T-cell (primary cell): ENCODE data around the gene KRTAP23-1. TPM values are rescaled to one million over a fixed set of nuclear protein-coding genes. Genes with fewer than 3 reads are reported as not detected.

Source experiments
- ATAC-seq, 4 experiments: fragments of 200-7000 bp in 3 of 4; fragments of 150-1000 bp in 1 of 4; cut with Tn5 transposase; replicated peaks in 1 of 4; 1 replicate in 3 of 4; 2 replicates in 1 of 4; pipeline ENCODE4 v1.10.0; 2021; ENCODE audit warnings: moderate library complexity in 3 of 4, mild to moderate bottlenecking in 2 of 4, moderate number of reproducible peaks in 1 of 4
- CTCF ChIA-PET, 2 donors: fragments of 300-600 bp; sonication (Branson Sonifier 250); formaldehyde crosslinking; loops; one replicate each; lab custom pipeline; 2022; ENCODE audit warnings: antibody characterized with exemption in 2 of 2; lab: Charles Lee
- POLR2A ChIA-PET, 2 donors: fragments of 300-600 bp; sonication (Branson Sonifier 250); formaldehyde crosslinking; loops; one replicate each; lab custom pipeline; 2022; ENCODE audit warnings: antibody characterized with exemption in 2 of 2; lab: Charles Lee
- DNase-seq, 35 experiments: peaks; one replicate each; pipeline versions ENCODE4 v3.0.0 to v3.0.0-alpha.2; 2013 to 2023
- H3K27ac ChIP-seq: one replicate; pipeline ENCODE4 v1.5.1; 2013; ENCODE audit warnings: low read length
- H3K27me3 ChIP-seq, 2 experiments: replicated peaks in 1 of 2; 1 replicate in 1 of 2; 2 replicates in 1 of 2; pipeline versions ENCODE4 v1.6.1 to v1.7.0; 2013; ENCODE audit warnings: low read length in 1 of 2, mixed read lengths in 1 of 2; ENCODE audit not compliant: control insufficient read depth in 2 of 2, insufficient read depth in 2 of 2; ENCODE audit errors: extremely low read depth in 1 of 2
- H3K36me3 ChIP-seq, 2 donors: 1 replicate in 1 of 2; 2 replicates in 1 of 2; pipeline versions ENCODE4 v1.6.1 to v1.7.0; 2013; ENCODE audit warnings: low read length in 1 of 2; ENCODE audit not compliant: control insufficient read depth in 2 of 2, insufficient read depth in 1 of 2; ENCODE audit errors: extremely low read depth in 1 of 2
- H3K4me1 ChIP-seq, 2 experiments: 1 replicate in 1 of 2; 2 replicates in 1 of 2; pipeline versions ENCODE4 v1.6.1 to v1.7.0; 2013; ENCODE audit warnings: low read length in 2 of 2, mixed read lengths in 1 of 2; ENCODE audit not compliant: insufficient read depth in 2 of 2, control insufficient read depth in 1 of 2; ENCODE audit errors: extremely low read depth in 1 of 2
- H3K4me3 ChIP-seq, 2 donors: 1 replicate in 1 of 2; 2 replicates in 1 of 2; pipeline versions ENCODE4 v1.5.1 to v1.7.0; 2013; ENCODE audit warnings: mild to moderate bottlenecking in 2 of 2, low read length in 1 of 2, moderate library complexity in 1 of 2; ENCODE audit not compliant: control insufficient read depth in 1 of 2; ENCODE audit errors: extremely low read depth in 1 of 2
- H3K9me3 ChIP-seq: 2 replicates; pipeline ENCODE4 v1.7.0; 2013
- H3K27ac Mint-ChIP-seq, 2 donors: one replicate each; pipeline ENCODE4 v1.8.0; 2020 to 2021; ENCODE audit warnings: mild to moderate bottlenecking in 2 of 2, mixed read lengths in 2 of 2
- H3K27me3 Mint-ChIP-seq, 2 donors: one replicate each; pipeline ENCODE4 v1.8.0; 2021 to 2022; ENCODE audit warnings: mixed read lengths in 2 of 2
- H3K36me3 Mint-ChIP-seq: one replicate; pipeline ENCODE4 v1.8.0; 2021; ENCODE audit warnings: mixed read lengths
- H3K4me1 Mint-ChIP-seq, 3 donors: one replicate each; pipeline ENCODE4 v1.8.0; 2020 to 2022; ENCODE audit warnings: mixed read lengths in 3 of 3, mild to moderate bottlenecking in 1 of 3
- H3K4me3 Mint-ChIP-seq, 3 donors: one replicate each; pipeline ENCODE4 v1.8.0; 2020 to 2022; ENCODE audit warnings: mild to moderate bottlenecking in 3 of 3, mixed read lengths in 3 of 3, moderate library complexity in 3 of 3
- H3K9me3 Mint-ChIP-seq, 3 donors: one replicate each; pipeline ENCODE4 v1.8.0; 2020 to 2022; ENCODE audit warnings: mixed read lengths in 3 of 3
- WGBS: methylation state at CpG from one replicate; pipeline ENCODE4 v1.1.5; 2013; ENCODE audit warnings: missing lambda C conversion rate; ENCODE audit not compliant: insufficient coverage; 5-methylcytosine and 5-hydroxymethylcytosine counted together
- total RNA-seq, 35 experiments: library from RNA in 6 of 35; stranded (reverse) in 6 of 35; fragments of 120-200 nt in 1 of 35; gene quantifications; one replicate each; pipeline versions ENCODE4 v1.2.1 to v1.2.4 and lab custom pipeline; 2013 to 2026

Gene KRTAP23-1
- total RNA-seq, 5 donors from 2014 or later (not counting 1 experiment from before 2014, with no cell fraction given) = not detected

- H3K4me1 Mint-ChIP-seq = no peaks in the 10 kb centered on the region
- no peak for ATAC-seq
- POLR2A ChIA-PET = no interaction called here
These were observed 6.1 kb upstream of the KRTAP23-1 start for GRCh38 chr21:30354308-30355005.

GRCh38 chr21:30351534-30351933 is 3.1 kb upstream of the KRTAP23-1 start:
- WGBS = no CpG with 5 or more reads among the region's 1 CpG
- Mint-ChIP-seq H3K9me3 (no peaks in the 10 kb centered on the region), H3K4me3 (no peak overlapping the region)

More at GRCh38 chr21:30354308-30355005, 6.1 kb upstream of the KRTAP23-1 start:
- Mint-ChIP-seq H3K27ac (no peak overlapping the region), H3K36me3 (no peaks in the 10 kb centered on the region), H3K9me3 (no peaks in the 10 kb centered on the region), H3K4me3 (no peak overlapping the region), H3K27me3 (peaks cover 2 to 24% of the 10 kb centered on the region in 2 donors)
- no CpG with 5 or more reads among the region's 1 CpG for WGBS
- H3K4me1 ChIP-seq = no peaks in the 10 kb centered on the region
- H3K27ac ChIP-seq = no peak overlapping the region
- H3K4me3 ChIP-seq = no peak overlapping the region
- H3K9me3 ChIP-seq = no peaks in the 10 kb centered on the region
- H3K27me3 ChIP-seq = no peaks in the 10 kb centered on the region
- CTCF ChIA-PET = no interaction called here
- no peak for DNase-seq
- no peaks in the 10 kb centered on the region for H3K36me3 ChIP-seq

GRCh38 chr21:30349572-30349971 is 1.2 kb upstream of the KRTAP23-1 start:
- H3K4me1 Mint-ChIP-seq = no peaks in the 10 kb centered on the region
- no peak overlapping the region for H3K27ac ChIP-seq
- H3K36me3 Mint-ChIP-seq = no peaks in the 10 kb centered on the region
- peaks cover 0 to 7% of the 10 kb centered on the region in 2 donors for H3K27me3 Mint-ChIP-seq
- H3K9me3 ChIP-seq = no peaks in the 10 kb centered on the region
- H3K4me3 Mint-ChIP-seq = no peak overlapping the region
- H3K4me1 ChIP-seq = no peaks in the 10 kb centered on the region
- no CpG with 5 or more reads among the region's 3 CpGs for WGBS
- no peak for DNase-seq
- H3K9me3 Mint-ChIP-seq = no peaks in the 10 kb centered on the region
- ATAC-seq = no peak
- ChIA-PET POLR2A (no interaction called here), CTCF (no interaction called here)
- no peak overlapping the region for H3K4me3 ChIP-seq
- no peaks in the 10 kb centered on the region for H3K27me3 ChIP-seq
- H3K27ac Mint-ChIP-seq = no peak overlapping the region
- no peaks in the 10 kb centered on the region for H3K36me3 ChIP-seq

More at GRCh38 chr21:30351534-30351933, 3.1 kb upstream of the KRTAP23-1 start:
- no peaks in the 10 kb centered on the region for H3K4me1 Mint-ChIP-seq
- H3K36me3 Mint-ChIP-seq = no peaks in the 10 kb centered on the region
- CTCF ChIA-PET = no interaction called here
- H3K27me3 Mint-ChIP-seq = peaks cover 2 to 17% of the 10 kb centered on the region in 2 donors
- POLR2A ChIA-PET = no interaction called here
- H3K4me1 ChIP-seq = no peaks in the 10 kb centered on the region
- no peaks in the 10 kb centered on the region for H3K27me3 ChIP-seq
- ATAC-seq (no peak), DNase-seq (no peak)
- H3K36me3 ChIP-seq = no peaks in the 10 kb centered on the region
- no peak overlapping the region for H3K27ac Mint-ChIP-seq
- no peak overlapping the region for H3K27ac ChIP-seq
- no peaks in the 10 kb centered on the region for H3K9me3 ChIP-seq
- H3K4me3 ChIP-seq = no peak overlapping the region

GRCh38 chr21:30345014-30345413 is 3.4 kb downstream of the KRTAP23-1 start:
- no peak for DNase-seq
- Mint-ChIP-seq H3K27ac (no peak overlapping the region), H3K4me1 (no peaks in the 10 kb centered on the region), H3K9me3 (no peaks in the 10 kb centered on the region), H3K4me3 (no peak overlapping the region), H3K36me3 (no peaks in the 10 kb centered on the region), H3K27me3 (peaks cover 0 to 3% of the 10 kb centered on the region in 2 donors)
- Histone ChIP-seq H3K9me3 (no peaks in the 10 kb centered on the region), H3K4me1 (no peaks in the 10 kb centered on the region), H3K36me3 (no peaks in the 10 kb centered on the region), H3K4me3 (no peak overlapping the region), H3K27me3 (no peaks in the 10 kb centered on the region), H3K27ac (no peak overlapping the region)
- CTCF ChIA-PET = interaction anchor here in 1 of 2 donors (0.9 kb wide), 1 partner anchor 19 kb away, joined by 4 read pairs; no protein-coding TSS in a partner anchor
- POLR2A ChIA-PET = no interaction called here
- ATAC-seq = no peak
- WGBS = no CpG with 5 or more reads among the region's 2 CpGs

- ATAC-seq = no peak
- H3K9me3 Mint-ChIP-seq = no peaks in the 10 kb centered on the region
- POLR2A ChIA-PET = no interaction called here
- no peak overlapping the region for H3K27ac Mint-ChIP-seq
- CTCF ChIA-PET = interaction anchor here in 1 of 2 donors (0.7 kb wide), 2 partner anchors 212 to 911 kb away, joined by 3 to 5 read pairs; no protein-coding TSS in a partner anchor
- WGBS = no CpG with 5 or more reads among the region's 2 CpGs
- peaks cover 0 to 3% of the 10 kb centered on the region in 2 donors for H3K27me3 Mint-ChIP-seq
- H3K36me3 Mint-ChIP-seq = no peaks in the 10 kb centered on the region
- Histone ChIP-seq H3K36me3 (no peaks in the 10 kb centered on the region), H3K4me1 (no peaks in the 10 kb centered on the region), H3K4me3 (no peak overlapping the region), H3K27me3 (no peaks in the 10 kb centered on the region), H3K27ac (no peak overlapping the region), H3K9me3 (no peaks in the 10 kb centered on the region)
- DNase-seq = peak in 14 of 35 experiments; percentile 2 to 38 (median 8)
- no peak overlapping the region for H3K4me3 Mint-ChIP-seq
- H3K4me1 Mint-ChIP-seq = no peaks in the 10 kb centered on the region
These were observed 7.5 kb downstream of the KRTAP23-1 start for GRCh38 chr21:30340714-30341573.

- ATAC-seq (no peak), DNase-seq (no peak)
- H3K36me3 Mint-ChIP-seq = no peaks in the 10 kb centered on the region
- Histone ChIP-seq H3K9me3 (no peaks in the 10 kb centered on the region), H3K27ac (no peak overlapping the region), H3K4me3 (no peak overlapping the region), H3K4me1 (no peaks in the 10 kb centered on the region), H3K36me3 (no peaks in the 10 kb centered on the region), H3K27me3 (no peaks in the 10 kb centered on the region)
- H3K4me1 Mint-ChIP-seq = no peaks in the 10 kb centered on the region
- WGBS = 100% methylated on average over 3 of the region's 4 CpGs
- ChIA-PET CTCF (no interaction called here), POLR2A (no interaction called here)
- no peak overlapping the region for H3K4me3 Mint-ChIP-seq
- H3K9me3 Mint-ChIP-seq = no peaks in the 10 kb centered on the region
- H3K27ac Mint-ChIP-seq = no peak overlapping the region
- peaks cover 0 to 3% of the 10 kb centered on the region in 2 donors for H3K27me3 Mint-ChIP-seq
These were observed 9.7 kb downstream of the KRTAP23-1 start for GRCh38 chr21:30338717-30339116.
